ENCODE results near the gene BCKDHA. TPM values are rescaled to one million over a fixed set of nuclear protein-coding genes. Genes with fewer than 3 reads are reported as not detected.

The BCKDHA gene
- total RNA-seq, 4 donors from 2014 or later, result 55.1 to 87.2 (median 58.6) TPM

GRCh38 chr19:41428481-41428859 is 30.9 kb downstream of the BCKDHA start:
- peaks cover 16 to 68% (median 36%) of the 10 kb centered on the region in 3 donors for H3K36me3 ChIP-seq
- no peak for DNase-seq
- no peaks in the 10 kb centered on the region for H3K9me3 ChIP-seq
- peak overlapping the region; percentile 92 to 97 (median 96) for H3K27ac ChIP-seq
- intact Hi-C loops (cut with DNase I), result no loop called here
- WGBS, 2 donors, result 60 to 100% methylated on average over 1 of the region's 1 CpG
- peaks cover 32 to 56% (median 37%) of the 10 kb centered on the region in 3 donors for H3K4me1 ChIP-seq
- no peak for TF ChIP-seq POLR2A (IDR thresholded peaks at IDR 0.05)
- no peak for TF ChIP-seq CTCF (IDR thresholded peaks at IDR 0.05)
- peak overlapping the region; percentile 60 to 71 (median 66) for H3K4me3 ChIP-seq
- H3K27me3 ChIP-seq, result no peaks in the 10 kb centered on the region

- no peak overlapping the region for H3K4me3 ChIP-seq
- H3K4me1 ChIP-seq, result peaks cover 20 to 34% (median 23%) of the 10 kb centered on the region in 3 donors
- TF ChIP-seq POLR2A (IDR thresholded peaks at IDR 0.05) (no peak), CTCF (IDR thresholded peaks at IDR 0.05) (no peak)
- no peak for DNase-seq
- no peaks in the 10 kb centered on the region for H3K9me3 ChIP-seq
- H3K36me3 ChIP-seq, result peaks cover 9 to 66% (median 17%) of the 10 kb centered on the region in 3 donors
- 69 to 87% methylated on average over 3 to 6 of the region's 6 CpGs for WGBS, 2 donors
- H3K27me3 ChIP-seq, result no peaks in the 10 kb centered on the region
- intact Hi-C loops (cut with DNase I), result no loop called here
- no peak overlapping the region for H3K27ac ChIP-seq
Measured at GRCh38 chr19:41430922-41431321, 33.3 kb downstream of the BCKDHA start.

- DNase-seq, result no peak
- no peaks in the 10 kb centered on the region for H3K9me3 ChIP-seq
- H3K4me3 ChIP-seq, result no peak overlapping the region
- H3K36me3 ChIP-seq, result peaks cover 7 to 67% (median 17%) of the 10 kb centered on the region in 3 donors
- peaks cover 12 to 26% (median 17%) of the 10 kb centered on the region in 3 donors for H3K4me1 ChIP-seq
- H3K27me3 ChIP-seq, result no peaks in the 10 kb centered on the region
- WGBS, 2 donors, result 74% methylated on average over 20 to 21 of the region's 23 CpGs
- no peak for TF ChIP-seq POLR2A (IDR thresholded peaks at IDR 0.05)
- TF ChIP-seq CTCF (IDR thresholded peaks at IDR 0.05), result peak in 4 of 6 experiments; percentile 13 to 46 (median 16)
- H3K27ac ChIP-seq, result no peak overlapping the region
- intact Hi-C loops (cut with DNase I), result no loop called here
Measured at GRCh38 chr19:41431426-41432386, 34.1 kb downstream of the BCKDHA start.

GRCh38 chr19:41433171-41433570 is 35.6 kb downstream of the BCKDHA start:
- intact Hi-C loops (cut with DNase I), result no loop called here

More at GRCh38 chr19:41433171-41433570, 35.6 kb downstream of the BCKDHA start:
- no peaks in the 10 kb centered on the region for H3K9me3 ChIP-seq
- peaks cover 7 to 81% (median 17%) of the 10 kb centered on the region in 3 donors for H3K36me3 ChIP-seq
- no peak for DNase-seq
- H3K4me3 ChIP-seq, result no peak overlapping the region
- peaks cover 8 to 15% (median 9%) of the 10 kb centered on the region in 3 donors for H3K4me1 ChIP-seq
- 89% methylated on average over 17 of the region's 18 CpGs; no CpG with 5 or more reads in 1 of the 2 donors for WGBS, 2 donors
- TF ChIP-seq CTCF (IDR thresholded peaks at IDR 0.05), result no peak
- TF ChIP-seq POLR2A (IDR thresholded peaks at IDR 0.05), result no peak
- no peak overlapping the region for H3K27ac ChIP-seq
- no peaks in the 10 kb centered on the region for H3K27me3 ChIP-seq

Measured in esophagus squamous epithelium (tissue), 5 donors.